Colon (tissue), 2 donors: Measurements from ENCODE around the gene CEP63.

Experiments
- FAIRE-seq: peaks from 2 replicates; lab custom pipeline; 2012; peaks lifted over from hg19 to GRCh38; lab: Jason Lieb, UNC
- donor health status: control.
- donor health status: control.

Gene CEP63

GRCh38 chr3:134608771-134609435 is 123.0 kb downstream of the CEP63 start:
- no peak for FAIRE-seq

DNA sequence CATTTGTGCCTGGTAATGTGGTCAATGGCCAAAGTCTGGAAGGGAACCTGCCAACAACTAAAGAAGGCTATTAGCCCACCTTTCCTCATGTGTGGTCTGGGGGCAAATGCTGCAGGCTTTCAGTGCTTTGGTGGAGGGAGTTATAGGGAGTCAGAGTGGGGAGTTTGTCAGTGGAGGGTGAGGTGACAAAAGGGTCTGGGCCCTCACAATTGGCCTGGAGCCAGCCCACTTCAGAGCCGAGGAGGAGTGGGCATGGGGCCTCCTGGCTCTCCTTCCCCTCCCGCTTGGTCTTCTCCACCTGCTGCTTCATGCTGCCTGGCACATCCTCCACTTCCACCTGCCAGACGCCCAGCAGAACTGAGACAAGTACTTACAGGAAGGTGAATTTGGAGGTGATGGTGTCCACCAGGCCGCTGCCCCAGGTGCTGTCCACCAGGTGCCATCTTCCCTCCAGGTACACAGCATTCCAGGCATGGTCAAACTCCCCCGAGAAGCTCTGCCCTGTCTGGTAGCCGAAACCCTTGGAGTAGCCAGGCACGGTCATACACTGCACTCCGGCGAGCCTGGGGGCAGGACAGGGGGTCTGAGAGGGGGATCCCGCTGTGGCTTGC is 124.1 kb downstream of the CEP63 start:
- no peak for FAIRE-seq

DNA sequence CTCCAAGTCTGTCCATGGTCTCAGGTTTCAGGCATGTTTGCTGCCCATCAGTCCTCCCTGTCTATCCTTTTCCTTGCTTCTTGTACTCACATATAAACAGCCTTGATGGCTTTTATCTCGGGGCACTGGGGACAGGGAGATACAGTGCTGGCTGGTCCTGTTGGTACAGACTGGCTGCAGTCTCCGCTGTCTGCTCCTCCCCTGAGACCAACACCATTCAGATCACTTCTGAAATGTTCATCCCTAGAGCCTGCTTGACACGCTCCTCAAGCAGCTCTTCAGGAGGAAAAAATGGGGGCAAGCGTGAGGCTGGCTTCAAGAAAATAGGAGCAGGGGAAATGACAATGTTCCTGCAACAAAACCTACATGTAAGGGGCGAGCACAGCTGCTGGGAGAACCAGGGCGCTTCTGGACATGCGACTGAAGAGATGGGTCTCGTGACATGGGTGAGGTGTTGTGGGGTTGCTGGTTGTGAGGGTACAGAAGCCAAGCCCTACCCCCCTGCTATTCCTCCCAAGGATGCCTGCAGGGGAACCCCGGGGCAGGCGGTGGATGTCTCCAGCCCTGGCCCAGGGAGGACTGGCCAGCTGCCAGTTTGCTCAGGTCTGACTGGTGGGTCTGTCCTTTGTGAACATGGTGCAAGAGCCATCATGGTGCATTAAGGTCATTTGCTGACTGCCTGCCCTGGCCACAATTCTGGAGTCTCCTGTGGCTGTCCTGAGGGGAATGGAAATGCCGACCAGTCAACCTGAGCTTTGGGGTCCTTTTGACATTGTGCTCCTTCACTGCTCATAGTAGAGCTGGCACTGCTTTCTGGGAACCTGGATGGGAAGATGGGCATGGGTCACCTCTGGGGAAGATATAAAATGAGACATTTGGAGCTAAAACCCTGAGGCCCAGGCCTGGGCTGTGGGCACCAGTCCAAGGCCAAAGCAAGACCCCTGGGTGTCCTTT is 124.9 kb downstream of the CEP63 start:
- no peak for FAIRE-seq

- FAIRE-seq, result no peak
These were observed 125.7 kb downstream of the CEP63 start for GRCh38 chr3:134611516-134611915.

- FAIRE-seq, result no peak
These were observed 127.2 kb downstream of the CEP63 start for GRCh38 chr3:134613006-134613520.

DNA sequence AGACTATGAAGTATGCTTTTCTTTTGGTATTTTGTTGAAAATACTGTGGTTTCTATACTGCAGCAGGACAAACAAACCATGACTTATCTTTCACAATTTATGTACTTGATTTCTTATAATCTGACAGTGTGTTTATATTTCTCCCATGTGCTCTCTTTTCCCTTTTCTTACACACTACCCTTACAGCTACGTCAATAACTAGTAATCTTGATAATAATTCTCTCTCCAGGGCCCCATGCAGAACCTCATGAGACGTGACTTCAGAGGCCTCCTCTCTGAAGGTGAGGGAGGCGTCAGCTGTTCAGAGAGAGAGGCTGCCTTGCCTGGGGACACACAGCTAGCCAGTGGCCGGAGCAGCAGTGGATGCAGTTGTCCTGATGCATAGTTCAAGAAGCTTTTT is 129.1 kb downstream of the CEP63 start:
- no peak for FAIRE-seq

- no peak for FAIRE-seq
These were observed 129.9 kb downstream of the CEP63 start for GRCh38 chr3:134615743-134616142.

DNA sequence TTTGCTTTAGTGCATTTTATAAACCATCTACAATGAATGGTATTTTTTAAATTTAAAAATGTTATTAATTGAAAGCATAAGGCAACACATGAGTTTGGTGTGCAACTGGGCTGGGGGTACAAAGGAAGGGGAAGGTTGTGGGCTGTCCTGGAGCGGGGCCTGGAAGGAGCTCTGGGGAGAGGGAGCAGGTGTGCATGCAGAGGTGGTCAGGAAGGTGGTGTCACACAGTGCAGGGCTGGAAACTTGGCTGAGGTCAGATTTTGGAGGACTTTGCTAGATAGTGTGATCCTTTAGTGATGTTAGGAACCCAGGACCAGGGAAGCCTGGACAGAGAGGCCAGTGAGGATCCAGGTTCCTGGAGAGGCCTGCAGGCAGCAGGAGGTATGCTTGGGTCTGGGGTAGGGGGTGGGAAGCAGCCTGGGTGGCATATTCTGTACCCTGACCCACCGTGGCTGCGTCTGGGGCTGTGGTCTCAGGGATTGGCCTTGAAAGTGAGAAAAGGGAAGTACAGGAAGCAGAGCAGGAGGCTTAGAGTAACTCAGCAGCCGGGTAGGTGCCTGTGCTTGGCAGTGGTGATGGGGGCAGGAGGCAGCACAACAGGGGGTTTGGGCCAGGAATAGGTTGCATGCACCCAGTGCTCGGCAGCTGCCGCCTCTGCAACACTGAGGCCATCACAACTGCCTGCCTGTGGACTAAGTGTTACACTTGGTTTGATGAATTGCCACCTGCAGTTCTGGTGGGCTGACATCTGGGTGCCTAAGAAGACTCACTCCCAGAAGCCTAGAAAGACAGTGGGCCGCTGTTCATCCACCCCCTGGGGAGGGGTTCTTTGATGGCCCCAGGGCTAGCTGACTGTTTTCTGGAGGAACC is 132.0 kb downstream of the CEP63 start:
- FAIRE-seq, result no peak

GRCh38 chr3:134618478-134619300 is 132.8 kb downstream of the CEP63 start:
- no peak for FAIRE-seq

DNA sequence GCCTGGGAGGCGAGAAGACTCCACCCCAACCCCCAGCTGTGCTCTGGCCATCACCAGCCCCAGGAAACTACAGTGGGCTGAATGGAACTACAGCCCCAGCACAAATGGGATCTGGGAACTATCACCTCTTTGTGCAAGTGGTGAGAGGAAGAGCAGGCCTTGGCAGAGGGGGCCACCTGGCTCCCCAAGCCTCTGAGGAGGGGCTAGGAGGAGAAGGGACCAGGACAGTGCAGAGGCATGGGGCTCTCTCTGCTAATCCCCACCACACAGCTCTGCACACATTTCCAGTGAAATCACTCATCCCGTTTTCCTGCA is 133.4 kb downstream of the CEP63 start:
- FAIRE-seq, result no peak

DNA sequence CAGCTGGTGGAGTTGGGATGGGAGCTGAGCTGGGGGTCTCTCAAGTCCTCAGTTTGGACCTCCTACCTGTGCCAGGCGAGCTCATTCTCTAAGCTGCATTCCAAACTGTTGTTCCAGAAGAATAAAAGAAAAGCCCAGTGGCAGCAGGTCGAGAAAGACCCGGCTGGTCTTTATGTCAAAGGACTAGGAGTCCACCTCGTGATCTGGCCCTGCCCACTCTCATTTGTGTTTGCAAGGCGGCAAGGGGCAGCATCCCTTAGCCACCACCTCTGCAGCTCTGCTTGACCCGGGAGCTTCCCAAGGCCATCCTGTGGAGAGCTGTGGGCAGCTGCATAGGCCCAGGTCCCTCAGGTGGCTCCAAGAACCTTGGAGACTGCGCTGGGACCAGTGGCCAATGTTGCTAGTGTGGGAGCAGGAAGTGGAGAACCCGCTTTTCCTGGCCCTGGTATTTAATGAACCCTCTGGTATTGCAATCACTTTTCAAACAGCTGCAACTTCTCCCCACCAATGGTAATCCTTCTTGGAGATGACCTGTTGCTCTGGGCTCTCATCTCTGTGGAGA is 134.1 kb downstream of the CEP63 start:
- no peak for FAIRE-seq

DNA sequence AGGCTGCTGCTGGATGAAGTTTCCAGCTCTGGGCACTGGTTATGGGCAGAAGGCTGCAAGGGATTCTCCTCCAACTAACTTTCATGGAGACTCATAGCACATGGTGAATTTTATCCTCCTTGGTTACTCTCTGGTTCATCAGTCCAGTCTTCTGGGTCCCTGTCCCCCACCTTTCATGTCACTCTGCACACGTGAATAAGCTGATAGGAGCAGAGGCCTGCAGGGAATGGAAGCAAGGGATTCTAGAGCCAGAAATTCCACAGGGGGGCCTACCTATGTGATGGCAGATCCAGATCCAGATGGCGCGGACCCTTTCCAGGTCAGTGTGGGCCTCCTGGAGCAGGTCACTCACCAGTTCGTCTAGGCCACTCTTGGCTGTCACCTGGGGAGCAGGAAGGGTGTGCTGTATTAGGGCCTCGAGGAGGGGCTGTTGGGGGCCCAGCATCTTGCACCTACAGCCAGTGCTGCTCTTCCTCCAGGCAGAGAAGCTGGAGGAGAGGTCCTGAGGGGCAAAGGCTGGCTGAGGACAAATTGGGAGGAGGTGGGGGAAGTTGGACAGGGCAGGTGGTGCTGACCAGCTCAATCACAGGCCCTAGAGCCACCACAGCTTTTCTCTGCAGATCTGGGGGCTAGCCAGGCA is 134.7 kb downstream of the CEP63 start:
- no peak for FAIRE-seq

DNA sequence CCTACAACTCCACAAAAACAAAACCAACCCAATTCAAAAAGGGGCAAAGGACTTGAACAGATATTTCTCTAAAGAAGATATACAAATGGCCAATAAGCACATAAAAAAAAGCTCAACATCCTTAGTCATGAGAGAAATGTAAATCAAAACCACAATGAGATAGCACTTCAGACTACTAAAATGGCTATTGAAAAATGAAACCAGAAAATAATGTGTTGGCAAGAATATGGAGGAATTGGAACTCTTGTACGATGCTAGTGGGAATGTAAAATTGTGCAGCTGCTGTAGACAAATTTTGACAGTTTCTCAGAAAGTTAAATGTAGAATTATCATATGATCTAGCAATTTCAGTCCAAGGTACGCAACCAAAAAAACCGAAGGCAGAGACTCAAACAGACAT is 136.0 kb downstream of the CEP63 start:
- FAIRE-seq, result no peak

- no peak for FAIRE-seq
These were observed 137.0 kb downstream of the CEP63 start for GRCh38 chr3:134622806-134623365.

- no peak for FAIRE-seq
These were observed 137.9 kb downstream of the CEP63 start for GRCh38 chr3:134623615-134624245.
